Measurements from ENCODE around the gene TMEM91.
A peak's percentile ranks its signal among the peaks of the same experiment; 100 is the strongest.

Gene TMEM91

DNA sequence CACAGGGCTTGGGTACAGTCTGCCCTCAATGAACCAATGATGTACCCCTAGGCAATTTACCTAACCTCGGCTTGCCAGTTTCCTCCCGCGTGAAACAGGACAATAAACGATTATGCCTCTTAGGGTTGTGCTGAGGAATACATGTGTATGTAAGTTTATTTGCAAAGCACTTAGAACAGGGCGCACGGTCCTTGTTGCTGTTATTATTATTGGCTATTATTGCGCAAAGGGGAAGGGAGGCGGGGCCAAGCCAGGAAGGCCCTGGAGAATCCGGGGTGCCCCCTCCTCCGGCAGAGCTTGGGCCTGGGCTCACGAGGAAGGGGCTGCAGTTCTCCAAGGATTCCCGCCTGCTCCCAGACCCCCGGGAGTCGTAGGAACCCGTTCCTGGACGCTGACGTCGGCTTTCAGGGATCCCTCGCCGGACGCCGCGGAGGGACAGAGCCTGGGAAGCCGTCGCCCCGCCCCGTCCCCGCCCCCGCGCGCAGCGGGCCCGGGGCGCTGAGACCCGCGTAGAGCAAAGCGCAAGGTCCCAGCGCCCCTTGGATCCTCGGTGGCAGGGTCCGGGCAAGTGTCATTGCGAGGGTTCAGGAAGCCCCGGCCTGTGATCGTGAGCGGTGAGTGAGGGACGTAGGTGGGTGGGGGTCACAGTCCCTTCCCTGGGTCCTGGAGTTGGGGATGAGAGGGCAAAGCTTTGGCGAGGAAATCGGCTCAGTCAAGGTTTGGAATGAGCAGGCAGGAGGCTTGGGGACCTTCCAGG lies at the start of gene TMEM91:
TSS of gene TMEM91 (plus strand) at position 293 of the 757 bp plus-strand sequence. CDS start 1,777 bp downstream, outside the sequence.
- no peak within 1 kb of the TSS for H3K27ac ChIP-seq
- TF ChIP-seq ZFX (IDR thresholded peaks at IDR 0.05), result no peak

DNA sequence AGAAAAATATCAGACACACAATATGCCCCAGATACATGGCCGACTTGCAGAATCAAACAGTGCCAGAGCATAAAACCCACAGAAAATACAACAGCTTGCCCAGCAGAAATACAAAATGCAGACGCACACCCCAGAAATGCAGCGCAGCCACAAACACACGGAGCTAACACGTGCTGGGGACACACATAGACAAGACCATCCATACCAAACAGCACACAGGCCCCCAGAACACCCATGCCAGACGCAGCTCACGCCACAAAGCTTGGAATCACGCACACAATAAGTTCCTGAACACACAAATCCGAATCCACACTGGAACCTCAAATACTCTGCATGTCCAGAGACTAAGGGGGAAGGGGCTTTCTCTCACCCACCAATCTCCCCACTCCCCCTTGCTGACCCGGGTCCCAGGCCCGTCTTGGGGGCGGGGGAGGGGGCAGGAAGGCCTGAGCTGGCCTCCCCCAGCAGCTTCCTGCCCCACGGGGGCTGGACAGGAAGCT lies 49.2 kb upstream of the TMEM91 start:
- TF ChIP-seq ZFX (IDR thresholded peaks at IDR 0.05), result no peak
- TF ChIP-seq, protein P1, sequence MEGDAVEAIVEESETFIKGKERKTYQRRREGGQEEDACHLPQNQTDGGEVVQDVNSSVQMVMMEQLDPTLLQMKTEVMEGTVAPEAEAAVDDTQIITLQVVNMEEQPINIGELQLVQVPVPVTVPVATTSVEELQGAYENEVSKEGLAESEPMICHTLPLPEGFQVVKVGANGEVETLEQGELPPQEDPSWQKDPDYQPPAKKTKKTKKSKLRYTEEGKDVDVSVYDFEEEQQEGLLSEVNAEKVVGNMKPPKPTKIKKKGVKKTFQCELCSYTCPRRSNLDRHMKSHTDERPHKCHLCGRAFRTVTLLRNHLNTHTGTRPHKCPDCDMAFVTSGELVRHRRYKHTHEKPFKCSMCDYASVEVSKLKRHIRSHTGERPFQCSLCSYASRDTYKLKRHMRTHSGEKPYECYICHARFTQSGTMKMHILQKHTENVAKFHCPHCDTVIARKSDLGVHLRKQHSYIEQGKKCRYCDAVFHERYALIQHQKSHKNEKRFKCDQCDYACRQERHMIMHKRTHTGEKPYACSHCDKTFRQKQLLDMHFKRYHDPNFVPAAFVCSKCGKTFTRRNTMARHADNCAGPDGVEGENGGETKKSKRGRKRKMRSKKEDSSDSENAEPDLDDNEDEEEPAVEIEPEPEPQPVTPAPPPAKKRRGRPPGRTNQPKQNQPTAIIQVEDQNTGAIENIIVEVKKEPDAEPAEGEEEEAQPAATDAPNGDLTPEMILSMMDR (conservative IDR thresholded peaks at IDR 0.05), result no peak
- peak overlapping the region; percentile 10; the same call in 1 of the 2 replicates for H3K27ac ChIP-seq

- H3K27ac ChIP-seq, result peak overlapping the region; percentile 10; the same call in 1 of the 2 replicates
- no peak for TF ChIP-seq ZFX (IDR thresholded peaks at IDR 0.05)
- TF ChIP-seq, protein P1 (conservative IDR thresholded peaks at IDR 0.05), result no peak
Observed at GRCh38 chr19:41327576-41328156, 48.7 kb upstream of the TMEM91 start.

DNA sequence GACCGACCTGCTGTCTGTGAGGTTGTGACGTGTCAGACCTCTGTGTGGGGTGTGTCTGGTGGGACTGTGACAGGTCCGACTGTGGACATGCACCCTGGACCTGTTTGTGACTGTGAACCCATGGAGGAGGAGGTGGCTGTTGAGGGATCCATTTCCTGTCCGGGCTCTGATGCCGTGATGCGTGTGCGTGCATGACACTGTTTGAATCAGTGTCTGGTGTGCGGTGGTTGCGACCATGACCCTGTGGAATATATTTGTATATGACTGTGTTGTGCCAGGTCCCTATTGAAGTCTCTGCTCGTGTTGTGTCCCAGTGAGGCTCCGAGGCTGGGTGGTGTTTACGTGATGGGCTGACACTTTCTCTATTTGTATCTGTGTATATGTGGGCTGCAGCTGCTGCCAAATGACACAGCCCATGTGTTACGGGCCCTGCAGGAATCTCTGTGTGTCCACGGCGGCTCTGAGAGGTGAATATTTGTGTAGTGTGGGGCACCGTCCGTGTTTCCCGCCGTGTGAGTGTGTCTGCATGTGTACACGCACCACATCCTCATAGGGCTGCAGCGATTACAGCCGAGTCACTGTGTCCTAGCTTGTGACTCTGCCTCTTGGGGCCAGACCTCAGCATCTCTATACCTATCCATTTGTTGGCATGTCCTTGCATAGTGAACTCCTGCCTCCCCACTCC lies 48.0 kb upstream of the TMEM91 start:
- no peak for TF ChIP-seq ZFX (IDR thresholded peaks at IDR 0.05)
- TF ChIP-seq, protein P1 (conservative IDR thresholded peaks at IDR 0.05), result no peak
- no peak overlapping the region for H3K27ac ChIP-seq

GRCh38 chr19:41328842-41329225 lies 47.5 kb upstream of the TMEM91 start:
- H3K27ac ChIP-seq, result no peak overlapping the region
- no peak for TF ChIP-seq ZFX (IDR thresholded peaks at IDR 0.05)
- TF ChIP-seq, protein P1 (conservative IDR thresholded peaks at IDR 0.05), result no peak

GRCh38 chr19:41330481-41330880 lies 45.9 kb upstream of the TMEM91 start:
- TF ChIP-seq ZFX (IDR thresholded peaks at IDR 0.05), result no peak
- TF ChIP-seq, protein P1 (conservative IDR thresholded peaks at IDR 0.05), result no peak
- H3K27ac ChIP-seq, result no peak overlapping the region

GRCh38 chr19:41330946-41331678 lies 45.2 kb upstream of the TMEM91 start:
- peak overlapping the region; percentile 14; the same call in 1 of the 2 replicates for H3K27ac ChIP-seq
- no peak for TF ChIP-seq ZFX (IDR thresholded peaks at IDR 0.05)
